Panc1 (cell line): ENCODE measurements around the gene FKRP.

ENCODE experiments used
- POLR2AphosphoS5 ChIP-seq: IDR thresholded peaks from 2 replicates; pipeline ENCODE4 v1.6.1; 2012; ENCODE audit warnings: mild to moderate bottlenecking, low read depth, low read length, moderate library complexity
- SIN3A ChIP-seq: IDR thresholded peaks from 2 replicates; pipeline ENCODE4 v1.6.1; 2012; ENCODE audit warnings: low read depth, mild to moderate bottlenecking, low read length, moderate library complexity, borderline replicate concordance; ENCODE audit not compliant: insufficient read depth
- TCF7L2 ChIP-seq: IDR thresholded peaks from 2 replicates; pipeline ENCODE4 v1.6.1; 2011; ENCODE audit warnings: mild to moderate bottlenecking, low read depth, low read length, inconsistent platforms
- TF ChIP-seq, protein P1 (sequence below): fragments of 450-650 bp; IDR thresholded peaks from 2 replicates; pipeline ENCODE4 v1.5.1; 2017; ENCODE audit warnings: mild to moderate bottlenecking
- TF ChIP-seq, protein P2 (sequence below), 2 experiments: IDR thresholded peaks; 2 replicates each; pipeline ENCODE4 v1.6.1; 2011 to 2012; ENCODE audit warnings: low read depth in 2 of 2, control low read depth in 1 of 2, low read length in 1 of 2, mild to moderate bottlenecking in 1 of 2, moderate library complexity in 1 of 2; ENCODE audit not compliant: insufficient read depth in 1 of 2

DNA sequence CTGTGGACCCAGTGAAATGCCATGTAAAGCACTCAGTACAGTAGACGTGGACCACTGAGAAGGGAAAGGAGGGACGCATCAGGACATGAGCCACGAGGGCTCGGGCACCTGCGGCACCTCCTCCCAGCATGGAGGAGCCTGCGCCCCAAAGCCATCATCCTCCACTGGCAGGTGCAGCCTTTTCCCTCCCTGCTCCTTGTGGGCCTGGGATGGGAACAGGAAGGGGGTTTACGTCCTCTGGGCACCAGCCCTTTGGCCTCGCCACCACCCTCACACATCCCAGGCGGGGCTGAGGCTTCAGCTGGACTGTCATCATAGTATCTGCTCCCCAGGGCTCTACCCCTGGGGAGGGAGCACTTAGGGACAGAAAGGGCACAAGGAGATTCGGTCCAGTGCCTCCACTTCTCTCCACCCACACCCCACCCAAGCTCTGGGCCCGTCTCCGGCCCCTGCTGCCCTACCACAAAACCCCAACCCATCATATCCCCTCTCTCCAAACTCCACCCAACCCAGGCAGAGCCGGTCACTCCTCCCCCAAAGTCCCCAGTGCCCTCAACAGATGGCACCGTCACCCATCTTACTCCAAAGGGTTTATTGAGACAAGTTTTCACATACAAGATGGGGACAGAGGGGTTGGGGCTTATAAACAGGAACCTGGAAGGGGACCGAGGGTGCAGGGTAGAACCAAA lies 26.8 kb upstream of the FKRP start:
- TF ChIP-seq, protein P1, sequence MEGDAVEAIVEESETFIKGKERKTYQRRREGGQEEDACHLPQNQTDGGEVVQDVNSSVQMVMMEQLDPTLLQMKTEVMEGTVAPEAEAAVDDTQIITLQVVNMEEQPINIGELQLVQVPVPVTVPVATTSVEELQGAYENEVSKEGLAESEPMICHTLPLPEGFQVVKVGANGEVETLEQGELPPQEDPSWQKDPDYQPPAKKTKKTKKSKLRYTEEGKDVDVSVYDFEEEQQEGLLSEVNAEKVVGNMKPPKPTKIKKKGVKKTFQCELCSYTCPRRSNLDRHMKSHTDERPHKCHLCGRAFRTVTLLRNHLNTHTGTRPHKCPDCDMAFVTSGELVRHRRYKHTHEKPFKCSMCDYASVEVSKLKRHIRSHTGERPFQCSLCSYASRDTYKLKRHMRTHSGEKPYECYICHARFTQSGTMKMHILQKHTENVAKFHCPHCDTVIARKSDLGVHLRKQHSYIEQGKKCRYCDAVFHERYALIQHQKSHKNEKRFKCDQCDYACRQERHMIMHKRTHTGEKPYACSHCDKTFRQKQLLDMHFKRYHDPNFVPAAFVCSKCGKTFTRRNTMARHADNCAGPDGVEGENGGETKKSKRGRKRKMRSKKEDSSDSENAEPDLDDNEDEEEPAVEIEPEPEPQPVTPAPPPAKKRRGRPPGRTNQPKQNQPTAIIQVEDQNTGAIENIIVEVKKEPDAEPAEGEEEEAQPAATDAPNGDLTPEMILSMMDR: no peak
- TF ChIP-seq, protein P2, sequence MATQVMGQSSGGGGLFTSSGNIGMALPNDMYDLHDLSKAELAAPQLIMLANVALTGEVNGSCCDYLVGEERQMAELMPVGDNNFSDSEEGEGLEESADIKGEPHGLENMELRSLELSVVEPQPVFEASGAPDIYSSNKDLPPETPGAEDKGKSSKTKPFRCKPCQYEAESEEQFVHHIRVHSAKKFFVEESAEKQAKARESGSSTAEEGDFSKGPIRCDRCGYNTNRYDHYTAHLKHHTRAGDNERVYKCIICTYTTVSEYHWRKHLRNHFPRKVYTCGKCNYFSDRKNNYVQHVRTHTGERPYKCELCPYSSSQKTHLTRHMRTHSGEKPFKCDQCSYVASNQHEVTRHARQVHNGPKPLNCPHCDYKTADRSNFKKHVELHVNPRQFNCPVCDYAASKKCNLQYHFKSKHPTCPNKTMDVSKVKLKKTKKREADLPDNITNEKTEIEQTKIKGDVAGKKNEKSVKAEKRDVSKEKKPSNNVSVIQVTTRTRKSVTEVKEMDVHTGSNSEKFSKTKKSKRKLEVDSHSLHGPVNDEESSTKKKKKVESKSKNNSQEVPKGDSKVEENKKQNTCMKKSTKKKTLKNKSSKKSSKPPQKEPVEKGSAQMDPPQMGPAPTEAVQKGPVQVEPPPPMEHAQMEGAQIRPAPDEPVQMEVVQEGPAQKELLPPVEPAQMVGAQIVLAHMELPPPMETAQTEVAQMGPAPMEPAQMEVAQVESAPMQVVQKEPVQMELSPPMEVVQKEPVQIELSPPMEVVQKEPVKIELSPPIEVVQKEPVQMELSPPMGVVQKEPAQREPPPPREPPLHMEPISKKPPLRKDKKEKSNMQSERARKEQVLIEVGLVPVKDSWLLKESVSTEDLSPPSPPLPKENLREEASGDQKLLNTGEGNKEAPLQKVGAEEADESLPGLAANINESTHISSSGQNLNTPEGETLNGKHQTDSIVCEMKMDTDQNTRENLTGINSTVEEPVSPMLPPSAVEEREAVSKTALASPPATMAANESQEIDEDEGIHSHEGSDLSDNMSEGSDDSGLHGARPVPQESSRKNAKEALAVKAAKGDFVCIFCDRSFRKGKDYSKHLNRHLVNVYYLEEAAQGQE (IDR thresholded peaks at IDR 0.05; ENCODE audit: insufficient read depth in 1 of 2, low read depth in 2 of 2, low read length in 1 of 2): no peak
- TF ChIP-seq POLR2AphosphoS5 (no peak), SIN3A (no peak), TCF7L2 (no peak)
